Activated naive CD4-positive, alpha-beta T cell treated with Interleukin-2 at 50 U/mL for 16 hours (primary cell): Measurements from ENCODE around the gene SLC13A2.

Experiments
- DNase-seq: peaks from one replicate; pipeline ENCODE4 v3.0.0-alpha.2; 2020

The SLC13A2 gene

DNA sequence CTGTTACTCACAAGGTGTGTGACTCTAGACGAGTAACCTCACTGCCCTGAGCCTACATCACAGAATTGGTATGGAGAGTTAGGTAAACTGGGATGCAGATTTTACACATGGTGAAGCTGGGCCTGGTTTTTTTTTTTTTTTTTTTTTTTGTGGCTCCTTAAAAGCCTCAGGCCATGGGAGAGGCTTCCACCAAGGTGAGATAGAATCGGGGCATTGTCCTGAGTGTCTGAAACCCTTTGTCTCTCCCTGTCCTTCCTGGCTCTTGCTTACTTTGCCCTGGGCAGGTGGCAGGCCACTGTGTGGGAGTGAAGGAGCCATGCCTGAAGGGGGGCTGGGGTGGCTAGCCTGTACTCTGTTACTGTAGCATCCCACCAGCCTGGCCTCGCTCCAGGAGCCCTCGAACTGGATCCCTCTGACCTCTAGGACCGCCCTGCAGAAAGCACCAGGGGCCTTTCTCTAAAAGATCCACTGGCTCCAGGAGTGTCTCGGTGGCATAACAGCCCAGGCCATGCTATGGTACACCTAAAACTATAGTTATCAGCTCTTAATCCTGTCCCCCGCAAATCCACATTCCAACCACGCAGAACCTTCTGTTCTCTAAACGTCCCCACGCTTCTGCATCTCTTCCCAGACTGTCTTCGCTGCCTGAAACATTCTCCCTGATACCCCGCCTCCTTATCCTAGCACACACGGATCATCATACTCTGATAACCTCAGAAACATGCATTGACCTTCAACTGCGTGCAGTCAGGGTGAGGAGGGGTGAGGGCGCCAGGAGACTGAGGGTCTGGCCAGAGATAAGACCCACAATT is 1.7 kb upstream of the SLC13A2 start:
- no peak for DNase-seq

DNA sequence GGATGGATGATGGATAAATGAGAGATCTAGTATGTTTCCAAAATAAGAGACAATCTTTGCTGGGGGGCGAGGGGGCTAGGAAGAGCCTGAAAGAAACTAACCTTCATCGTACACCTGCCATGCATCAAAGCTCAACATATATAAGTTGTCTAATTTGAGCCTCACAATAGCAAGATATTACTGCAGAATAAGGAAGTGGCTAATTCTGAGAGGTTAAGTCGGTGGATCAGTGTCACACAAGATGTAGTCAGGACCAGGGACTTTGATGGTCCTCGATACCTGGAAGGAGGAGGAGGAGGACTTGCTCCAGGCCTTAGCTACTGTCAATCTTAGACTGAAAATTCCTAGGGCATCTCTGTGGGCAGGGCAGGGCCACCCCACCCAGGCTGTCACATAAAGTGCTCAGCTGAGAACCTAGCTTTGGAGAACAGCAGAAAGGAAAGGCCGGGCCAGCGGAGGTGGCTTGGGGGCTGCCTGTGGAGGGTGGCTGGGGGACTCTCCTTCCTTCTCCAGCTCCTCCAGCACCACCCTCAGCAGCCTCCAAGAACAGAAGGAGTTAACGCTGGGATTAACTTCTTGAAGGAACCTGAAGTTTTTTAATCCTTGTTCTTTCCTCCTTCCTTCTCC is 460 bp upstream of the SLC13A2 start:
- DNase-seq: no peak

DNA sequence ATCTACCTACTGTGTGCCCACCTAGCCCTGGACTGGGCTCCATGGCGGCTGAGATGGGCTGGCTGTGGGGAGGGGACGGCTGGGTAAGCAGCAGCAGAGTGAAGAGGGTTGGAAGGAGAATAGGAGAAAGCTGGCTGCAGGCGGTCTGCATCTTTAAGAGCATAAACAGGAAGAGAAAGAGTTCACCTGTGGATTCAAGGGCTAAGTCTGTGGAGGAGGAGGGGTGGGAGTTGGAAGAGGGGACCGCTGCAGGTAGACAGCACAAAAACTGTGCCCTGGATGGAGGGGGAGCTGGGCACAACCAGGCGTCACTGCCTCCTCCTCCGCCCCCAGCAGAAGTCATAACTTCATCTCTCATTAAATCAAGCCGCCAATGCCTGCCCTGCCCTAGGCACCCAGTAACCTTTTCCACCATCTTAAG is 677 bp downstream of the SLC13A2 start:
- DNase-seq: no peak

DNA sequence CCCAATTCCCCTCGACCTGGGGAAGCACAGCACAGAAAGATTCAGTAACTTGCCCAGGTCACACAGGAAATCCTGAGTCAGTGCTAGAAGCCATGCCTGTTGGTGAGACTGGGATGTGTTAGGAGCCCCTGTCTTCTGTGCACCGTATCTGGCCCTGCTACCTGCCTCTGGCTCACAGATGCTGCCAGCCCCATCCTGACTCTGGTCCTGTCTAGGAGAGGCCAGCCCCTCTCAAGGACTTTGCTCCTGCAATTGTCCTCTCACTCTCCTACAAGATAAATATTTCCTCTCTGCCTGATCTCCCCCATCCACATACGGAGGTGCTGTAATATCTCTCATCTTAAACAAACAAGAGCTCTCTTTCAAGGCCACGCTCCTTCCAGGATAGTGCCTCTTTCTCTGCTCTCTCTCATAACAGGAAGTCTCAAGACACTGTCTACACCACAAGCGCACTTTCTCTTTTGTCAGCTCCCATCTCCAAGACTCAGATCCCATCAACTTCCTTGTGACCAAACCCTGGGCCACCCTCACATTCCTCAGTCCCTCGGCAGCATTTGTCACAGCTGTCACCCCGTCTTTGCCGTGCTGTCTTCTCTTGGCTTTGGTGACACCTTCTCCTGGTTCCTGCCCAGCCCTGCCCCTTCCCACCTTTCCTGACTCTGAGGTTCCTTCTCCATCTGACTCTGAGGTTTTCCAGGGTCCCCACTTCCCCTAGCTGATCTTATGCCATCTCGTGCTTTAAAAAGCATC is 1.9 kb downstream of the SLC13A2 start:
- DNase-seq: no peak

DNA sequence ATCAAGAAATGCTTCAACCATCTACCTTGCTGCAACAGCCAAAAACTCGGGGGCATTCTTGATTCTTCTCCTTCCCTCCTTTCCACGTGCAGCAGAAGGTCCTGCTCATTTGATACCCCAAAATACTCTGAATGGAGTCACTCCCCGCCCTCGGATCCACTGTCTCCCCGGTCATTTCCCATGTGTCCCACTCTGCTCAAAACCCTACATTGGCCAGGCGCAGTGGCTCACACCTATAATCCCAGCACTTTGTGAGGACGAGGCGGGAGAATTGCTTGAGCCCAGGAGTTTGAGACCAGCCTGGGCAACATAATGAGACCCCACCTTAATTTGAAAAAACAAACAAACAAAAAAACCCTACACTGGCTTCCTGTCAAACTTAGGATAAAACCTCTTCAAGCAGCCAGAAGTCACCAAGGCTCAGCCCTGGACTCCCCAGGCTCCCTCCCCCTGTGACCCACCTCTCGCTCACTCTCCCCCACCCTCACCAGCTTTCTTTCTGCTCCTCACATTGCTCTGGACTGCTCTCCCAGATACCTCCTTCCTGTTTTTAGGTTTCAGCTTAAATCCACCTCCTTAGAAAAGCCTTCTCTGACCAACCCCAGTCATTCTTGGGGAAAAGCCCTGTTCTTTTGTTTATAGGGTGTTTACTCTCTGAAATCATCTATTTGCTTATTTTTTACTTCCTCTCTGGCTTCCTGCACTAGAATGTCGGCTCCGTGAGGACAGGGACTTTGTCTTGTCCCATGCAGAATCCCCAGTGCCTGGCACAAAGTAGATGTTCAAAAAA is 2.8 kb downstream of the SLC13A2 start:
- DNase-seq: no peak

DNA sequence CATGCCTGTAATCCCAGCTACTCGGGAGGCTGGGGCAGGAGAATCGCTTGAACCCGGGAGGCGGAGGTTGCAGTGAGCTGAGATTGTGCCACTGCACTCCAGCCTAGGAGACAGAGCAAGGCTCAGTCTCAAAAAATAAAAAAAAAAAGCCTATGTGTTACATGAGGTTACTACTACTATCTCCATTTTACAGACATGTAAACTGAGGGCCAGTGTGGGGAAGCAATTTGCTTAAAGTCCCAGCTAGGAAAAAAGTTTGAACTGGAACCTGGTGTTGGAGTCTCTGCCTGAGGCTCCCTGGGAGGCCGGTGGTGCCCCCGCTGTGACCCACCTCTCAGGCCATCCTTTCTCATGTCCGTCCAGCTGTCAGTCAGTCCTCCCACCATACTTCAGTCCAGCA is 4.5 kb downstream of the SLC13A2 start:
- DNase-seq: no peak

DNA sequence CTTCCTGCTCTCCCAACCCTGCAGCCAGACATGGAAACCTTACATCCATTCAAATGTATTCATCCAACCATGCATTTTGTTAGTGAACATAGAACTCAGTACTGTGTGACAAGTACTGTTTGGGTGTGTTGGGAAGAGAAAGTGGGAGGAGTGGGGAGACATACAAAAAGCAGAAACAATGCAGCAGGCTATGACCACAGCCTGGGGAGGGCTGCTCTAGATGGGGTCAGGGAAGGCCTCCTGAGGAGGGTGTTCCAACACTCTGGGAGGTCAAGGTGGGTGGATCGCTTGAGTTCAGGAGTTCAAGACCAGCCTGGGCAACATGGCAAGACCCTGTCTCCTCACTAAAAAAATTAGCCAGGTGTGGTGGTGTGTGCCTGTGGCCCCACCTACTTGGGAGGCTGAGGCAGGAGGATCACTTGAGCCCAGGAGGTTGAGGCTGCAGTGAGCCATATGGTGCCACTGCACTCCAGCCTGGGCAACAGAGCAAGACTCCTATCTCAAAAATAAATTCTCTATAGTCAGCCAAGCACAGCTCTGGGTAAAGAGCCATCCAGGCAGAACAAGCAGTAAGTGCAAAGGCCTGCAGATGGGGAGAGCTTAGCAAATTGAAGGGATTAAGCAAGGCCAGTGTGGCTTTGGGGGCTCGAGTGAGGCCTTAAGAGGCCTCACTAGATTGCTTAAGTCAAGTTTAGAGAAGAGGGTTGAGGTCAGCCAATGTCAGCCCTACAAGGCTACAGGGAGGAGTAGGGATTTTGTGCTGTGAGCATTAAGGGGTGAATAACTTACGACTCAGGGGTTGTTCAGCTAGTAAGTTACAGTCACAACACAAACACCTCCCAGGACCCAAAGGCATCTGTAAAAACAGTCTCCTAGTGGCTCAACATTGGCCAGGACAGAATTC is 5.5 kb downstream of the SLC13A2 start:
- no peak for DNase-seq

DNA sequence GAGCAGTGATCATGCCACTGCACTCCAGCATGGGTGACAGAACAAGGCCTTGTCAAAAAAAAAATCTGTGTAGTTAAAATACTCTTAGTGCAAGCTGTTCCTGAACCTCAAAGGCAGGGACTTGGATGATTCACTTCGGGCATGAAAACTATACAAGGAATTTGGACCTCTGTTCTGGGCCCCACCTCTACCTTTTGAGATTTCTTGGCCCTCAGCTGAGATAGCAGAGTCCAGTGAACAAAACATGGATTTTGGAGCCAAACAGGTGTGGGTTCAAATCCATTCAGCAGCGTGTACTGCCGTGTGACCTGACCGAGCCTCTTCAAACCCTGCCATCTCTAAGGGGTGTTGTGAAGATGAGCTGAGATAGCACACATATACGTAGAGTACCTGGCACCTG is 6.8 kb downstream of the SLC13A2 start:
- DNase-seq: no peak

DNA sequence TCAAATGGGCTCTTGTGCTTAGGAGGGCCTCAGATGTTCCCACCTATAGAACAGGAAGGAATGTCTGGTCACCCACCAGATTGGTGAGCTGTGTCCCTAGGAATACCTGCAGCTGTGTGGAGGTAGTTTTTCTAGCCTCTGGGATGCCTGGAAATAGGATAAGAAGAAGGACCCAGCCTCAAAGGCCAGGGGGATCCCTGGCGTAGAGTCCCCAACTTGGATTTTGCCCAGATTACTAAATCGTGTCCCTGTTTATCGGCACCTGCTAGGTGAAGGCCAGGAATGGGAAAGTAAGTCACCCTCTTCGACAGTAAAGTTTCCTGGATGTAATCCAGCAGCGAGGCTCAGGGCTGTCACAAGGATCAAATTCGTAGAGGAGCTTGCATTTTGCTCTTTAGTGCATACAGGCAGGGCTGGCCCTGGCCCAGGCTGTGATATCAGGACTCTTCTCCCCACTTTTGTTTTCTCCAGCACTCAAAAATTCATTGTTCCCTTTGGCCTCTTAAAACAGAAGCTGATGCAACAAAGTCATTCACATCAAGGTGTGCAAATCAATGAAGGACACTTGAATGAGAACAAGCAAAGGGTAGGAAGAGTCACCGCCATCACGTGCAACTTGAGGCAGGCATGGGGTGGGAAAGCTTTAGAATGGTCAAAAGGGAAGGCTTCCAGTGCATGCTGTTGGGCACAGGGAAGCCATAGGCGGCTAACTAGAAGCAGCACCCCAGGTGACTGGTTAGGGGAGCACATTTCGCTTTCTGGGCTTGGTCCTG is 7.5 kb downstream of the SLC13A2 start:
- no peak for DNase-seq

DNA sequence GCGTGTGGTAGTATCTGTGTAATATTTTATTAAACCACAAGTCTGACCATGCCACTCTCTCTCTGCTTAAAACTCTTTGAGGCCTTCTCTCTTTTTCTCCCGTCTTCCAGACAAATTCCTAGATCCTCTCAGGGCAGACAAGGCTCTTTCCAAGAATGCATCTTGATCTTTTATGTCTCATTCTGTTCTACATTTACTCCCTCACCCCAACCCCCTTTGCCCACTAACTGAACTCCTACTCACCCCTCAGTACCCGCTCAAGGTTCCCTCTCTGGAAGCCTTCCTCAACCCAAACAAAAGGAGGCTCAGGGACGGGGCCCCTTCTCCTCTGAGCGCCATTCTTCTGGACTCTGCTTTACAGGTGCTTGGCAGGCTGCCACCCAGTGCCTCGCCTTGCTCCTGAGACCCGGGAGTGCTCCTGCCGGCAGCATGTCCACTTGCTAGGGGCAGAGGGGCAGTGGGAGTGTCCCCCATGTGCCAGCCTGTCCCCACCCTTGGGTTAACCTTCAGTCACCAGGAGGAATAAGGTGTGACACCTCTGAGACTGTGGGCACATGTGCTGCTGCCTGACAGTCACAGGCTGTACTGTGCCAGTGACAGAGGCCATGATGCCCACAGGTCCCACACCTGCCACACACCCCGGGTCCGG is 9.2 kb downstream of the SLC13A2 start:
- no peak for DNase-seq

DNA sequence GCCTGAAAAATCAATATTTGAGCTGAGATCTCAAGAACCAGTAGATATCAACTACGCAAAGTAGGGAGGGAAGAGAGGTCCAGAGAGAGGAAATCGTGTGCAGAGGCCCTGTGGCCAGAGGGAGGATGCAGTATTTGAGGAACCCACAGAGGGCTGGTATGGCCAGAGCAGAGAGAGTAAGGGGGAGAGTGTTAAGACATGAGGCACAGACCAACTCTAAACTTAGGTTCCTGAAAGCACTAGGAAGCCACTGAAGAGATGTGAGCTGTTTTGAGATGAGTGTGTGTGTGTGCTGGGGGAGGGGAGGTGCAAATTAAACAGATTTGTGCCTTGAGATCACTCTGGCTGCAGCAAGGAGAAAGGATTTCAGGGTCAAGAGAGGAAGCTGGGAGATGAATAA is 10.9 kb downstream of the SLC13A2 start:
- no peak for DNase-seq

DNA sequence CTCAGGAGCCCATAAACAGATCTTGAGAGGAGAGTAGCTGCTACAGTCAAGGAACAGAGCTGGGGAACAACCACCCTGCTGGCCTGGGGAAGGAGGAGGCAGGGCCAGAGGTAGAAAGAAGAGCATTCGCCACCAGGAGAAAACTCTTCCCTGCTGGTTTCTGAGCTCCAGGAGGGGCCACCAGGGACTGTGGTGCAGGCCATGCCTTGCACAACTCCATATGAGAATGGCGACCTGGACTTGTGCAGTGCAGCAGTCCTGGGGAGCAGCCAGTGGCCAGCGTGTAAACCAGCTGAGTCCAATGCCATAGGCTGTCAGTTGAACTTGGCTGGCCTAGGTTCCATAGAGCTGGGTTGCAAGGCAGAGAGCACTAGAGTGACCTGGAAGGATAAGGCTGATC is 11.6 kb downstream of the SLC13A2 start:
- no peak for DNase-seq

DNA sequence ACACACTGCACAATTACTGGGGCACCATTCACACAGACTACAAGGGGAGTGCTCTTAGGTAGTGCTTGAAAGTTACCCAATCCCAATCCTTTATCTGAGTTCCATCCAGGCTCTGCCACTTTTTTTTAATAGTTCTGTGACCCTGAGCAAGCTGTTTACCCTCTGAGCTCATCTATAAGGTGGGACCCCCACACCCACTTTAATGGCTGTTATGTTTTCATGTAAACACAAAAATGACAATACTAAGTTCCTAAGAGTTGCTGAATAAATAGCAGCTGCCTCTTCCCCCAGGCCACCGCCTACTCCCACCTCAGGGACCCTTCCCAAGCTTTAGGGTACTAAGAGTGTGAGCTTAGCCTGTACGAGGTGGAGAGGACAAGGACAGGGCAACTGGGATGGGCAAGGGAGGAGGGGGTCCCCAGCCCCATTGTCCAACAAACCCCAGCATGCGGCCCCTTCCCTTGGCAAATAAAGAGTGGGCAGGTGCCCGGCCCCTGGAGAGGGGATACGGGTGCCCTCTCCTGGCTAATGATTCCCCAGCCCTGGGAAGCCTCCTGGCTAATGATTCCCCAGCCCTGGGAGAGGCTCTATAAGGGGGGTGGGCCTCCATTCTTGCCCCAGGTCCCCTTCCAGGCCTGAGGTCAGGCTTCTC is 14.6 kb downstream of the SLC13A2 start:
- DNase-seq: no peak

DNA sequence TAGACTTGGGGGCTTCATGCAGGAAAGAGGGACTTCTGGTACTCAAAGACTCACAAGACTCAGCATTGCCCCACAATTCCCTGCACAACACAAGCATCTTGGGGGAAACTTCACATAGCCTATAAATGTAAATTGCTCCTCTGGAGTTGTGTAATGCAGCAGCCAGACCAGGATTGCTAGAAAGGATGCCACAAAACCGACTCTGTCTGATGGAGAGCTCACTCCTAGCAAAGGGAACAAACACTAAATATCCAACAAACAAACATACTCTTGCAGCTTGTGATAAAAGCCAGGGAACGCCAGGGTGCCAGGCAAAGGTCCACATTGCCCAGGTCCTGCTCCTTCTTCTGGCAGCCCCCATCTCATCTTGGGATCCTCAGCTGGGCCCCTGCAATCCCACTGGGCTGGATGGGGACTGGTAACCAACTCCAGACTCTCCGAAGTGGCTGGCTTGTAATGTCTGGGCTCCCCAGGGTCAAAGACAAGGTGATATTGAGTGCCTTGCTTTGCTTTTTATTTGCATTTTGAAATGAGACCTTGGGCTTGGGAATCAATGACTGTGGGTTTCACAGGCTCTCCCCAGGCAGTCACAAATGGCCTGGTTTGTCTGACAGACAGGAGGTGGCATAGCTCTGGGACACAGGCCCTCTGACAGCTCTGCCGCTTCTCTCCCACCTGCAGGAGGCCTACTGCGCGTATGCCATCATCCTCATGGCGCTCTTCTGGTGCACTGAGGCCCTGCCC is 15.3 kb downstream of the SLC13A2 start:
- DNase-seq: no peak

DNA sequence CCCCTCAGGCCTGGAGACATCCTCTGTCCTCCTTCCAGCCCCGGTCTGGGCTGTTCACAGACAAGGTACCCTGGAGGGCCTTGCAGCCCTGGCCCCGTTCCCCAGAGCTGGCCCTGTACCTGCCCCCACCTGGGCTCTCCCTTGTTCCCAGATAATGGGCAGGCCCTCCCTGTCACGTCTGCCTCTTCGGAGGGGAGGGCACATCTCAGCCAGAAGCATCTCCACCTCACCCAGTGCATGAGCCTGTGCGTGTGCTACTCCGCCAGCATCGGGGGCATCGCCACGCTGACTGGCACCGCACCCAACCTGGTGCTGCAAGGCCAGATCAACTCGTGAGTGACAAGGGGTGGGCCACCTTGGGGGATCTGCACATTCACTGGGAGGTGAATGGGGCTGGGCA is 17.8 kb downstream of the SLC13A2 start:
- no peak for DNase-seq

DNA sequence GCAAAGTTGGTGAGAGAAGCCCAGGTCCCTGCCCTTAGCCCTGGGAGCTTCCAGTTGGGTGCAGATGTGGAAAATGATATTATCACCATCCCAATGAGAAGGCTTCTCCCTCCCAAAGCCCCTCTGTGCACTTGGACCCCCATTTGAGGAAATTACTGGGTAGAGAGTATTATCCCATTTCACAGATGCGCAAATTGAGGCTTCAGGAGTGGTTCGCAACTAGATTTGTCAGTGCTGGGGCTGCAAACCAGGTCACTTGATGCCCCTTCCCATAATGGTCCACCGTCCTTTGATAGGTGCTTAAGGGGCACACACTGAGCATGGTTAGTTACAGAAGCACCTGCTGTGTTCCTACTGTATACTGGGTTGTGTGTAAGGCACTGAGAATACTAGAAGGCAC is 18.4 kb downstream of the SLC13A2 start:
- DNase-seq: no peak

DNA sequence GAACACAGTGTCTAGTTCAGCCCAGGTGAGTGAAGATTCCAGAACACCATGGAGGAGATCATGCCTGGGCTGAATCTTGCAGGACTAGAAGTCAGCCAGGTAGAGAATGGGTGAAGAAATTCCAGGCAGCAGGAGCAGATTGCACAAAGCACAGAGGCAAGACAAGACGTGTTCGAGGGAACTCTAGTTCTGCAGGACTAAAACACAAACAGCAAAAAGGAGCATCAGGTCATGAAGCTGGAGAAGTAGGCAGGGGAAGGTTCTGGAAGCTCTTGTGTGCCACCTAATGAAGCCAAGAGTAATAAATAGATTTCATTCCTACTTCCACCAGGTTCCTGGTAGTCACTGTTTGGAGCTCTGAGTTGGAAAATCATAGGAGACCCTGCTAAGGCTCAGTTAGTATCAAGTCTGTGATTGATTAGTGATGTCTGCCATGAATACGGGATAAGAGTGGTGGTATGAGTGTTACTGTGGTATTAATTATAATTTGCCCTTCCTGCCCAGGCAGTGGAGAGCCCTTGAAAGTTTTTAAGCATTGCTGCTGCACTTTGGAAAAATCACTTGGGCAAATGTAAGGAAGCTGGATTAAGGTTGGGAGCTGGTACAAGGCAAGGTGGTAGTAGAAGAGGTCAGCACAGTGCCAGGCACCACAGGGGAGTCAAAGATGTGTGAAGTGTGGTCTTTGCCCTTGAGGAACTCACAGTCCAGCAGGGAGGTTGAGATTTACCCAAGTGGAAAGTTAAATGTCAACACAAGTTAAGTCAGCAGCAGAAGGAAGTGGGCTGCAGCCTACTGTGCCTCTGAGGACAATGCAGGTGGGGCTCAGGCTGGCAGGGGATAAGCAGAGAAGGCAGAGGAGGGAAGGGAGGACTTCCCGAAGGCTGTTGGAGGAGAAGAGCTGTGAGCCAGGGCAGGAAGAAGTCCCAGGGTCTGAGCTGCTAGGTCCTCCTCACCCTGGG is 19.2 kb downstream of the SLC13A2 start:
- no peak for DNase-seq

DNA sequence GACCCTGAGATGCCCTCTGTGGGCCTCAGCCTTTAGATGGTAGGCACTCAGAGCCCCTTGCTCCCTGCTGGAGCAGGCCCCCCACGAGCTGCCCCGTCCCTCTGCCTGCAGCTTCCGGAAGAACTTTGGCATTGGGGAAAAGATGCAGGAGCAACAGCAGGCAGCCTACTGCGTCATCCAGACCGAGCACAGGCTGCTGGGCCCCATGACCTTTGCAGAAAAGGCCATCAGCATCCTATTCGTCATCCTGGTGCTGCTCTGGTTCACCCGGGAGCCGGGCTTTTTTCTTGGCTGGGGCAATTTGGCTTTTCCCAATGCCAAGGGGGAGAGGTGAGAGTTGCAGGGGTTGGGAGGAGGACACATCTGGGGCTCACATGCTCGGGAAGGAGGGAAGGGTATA is 20.0 kb downstream of the SLC13A2 start:
- no peak for DNase-seq
